ENCODE results near the gene UBALD1.

The UBALD1 gene

GRCh38 chr16:4634768-4635167 is 20.1 kb upstream of the UBALD1 start:
- H3K4me1 Mint-ChIP-seq, result peaks cover 10 to 21% of the 10 kb centered on the region in 2 donors

GRCh38 chr16:4633910-4634635 is 19.4 kb upstream of the UBALD1 start:
- Mint-ChIP-seq H3K27ac (no peak overlapping the region), H3K27me3 (no peaks in the 10 kb centered on the region), H3K9me3 (no peaks in the 10 kb centered on the region), H3K36me3 (peaks cover 26 to 31% of the 10 kb centered on the region in 2 donors), H3K4me1 (peaks cover 9 to 19% of the 10 kb centered on the region in 2 donors), H3K4me3 (no peak overlapping the region)
- ATAC-seq (replicated peaks), result no peak
- no peak for DNase-seq

More at GRCh38 chr16:4634768-4635167, 20.1 kb upstream of the UBALD1 start:
- peaks cover 22 to 33% of the 10 kb centered on the region in 2 donors for H3K36me3 Mint-ChIP-seq
- no peaks in the 10 kb centered on the region for H3K27me3 Mint-ChIP-seq
- H3K9me3 Mint-ChIP-seq, result no peaks in the 10 kb centered on the region
- DNase-seq (no peak), ATAC-seq (replicated peaks) (no peak)
- H3K27ac Mint-ChIP-seq, result no peak overlapping the region
- no peak overlapping the region for H3K4me3 Mint-ChIP-seq

- H3K4me3 Mint-ChIP-seq, result no peak overlapping the region
- DNase-seq, result no peak
- H3K9me3 Mint-ChIP-seq, result no peaks in the 10 kb centered on the region
- no peaks in the 10 kb centered on the region for H3K27me3 Mint-ChIP-seq
- no peak overlapping the region for H3K27ac Mint-ChIP-seq
- peaks cover 26 to 36% of the 10 kb centered on the region in 2 donors for H3K36me3 Mint-ChIP-seq
- ATAC-seq (replicated peaks), result no peak
- H3K4me1 Mint-ChIP-seq, result peaks cover 14 to 31% of the 10 kb centered on the region in 2 donors
Observed at GRCh38 chr16:4631444-4631843, 16.8 kb upstream of the UBALD1 start.

DNA sequence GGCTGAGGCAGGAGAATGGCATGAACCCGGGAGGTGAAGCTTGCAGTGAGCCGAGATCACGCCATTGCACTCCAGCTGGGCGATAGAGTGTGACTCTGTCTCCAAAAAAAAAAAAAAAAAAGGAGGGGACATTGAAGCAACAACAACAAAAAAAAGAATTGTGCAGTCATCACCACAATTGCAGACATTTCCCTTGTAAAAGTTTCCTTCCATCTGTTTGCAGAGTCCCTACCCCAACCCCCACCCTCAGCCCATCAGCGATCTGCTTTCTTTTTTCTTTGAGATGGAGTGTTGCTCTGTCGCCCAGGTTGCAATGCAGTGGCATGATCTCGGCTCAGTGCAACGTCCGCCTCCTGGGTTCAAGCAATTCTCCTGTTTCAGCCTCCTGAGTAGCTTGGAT is 13.6 kb upstream of the UBALD1 start:
- ATAC-seq (replicated peaks) (no peak), DNase-seq (no peak)
- H3K27me3 Mint-ChIP-seq, result no peaks in the 10 kb centered on the region
- H3K27ac Mint-ChIP-seq, result no peak overlapping the region
- H3K4me1 Mint-ChIP-seq, result peaks cover 27 to 44% of the 10 kb centered on the region in 2 donors
- no peaks in the 10 kb centered on the region for H3K9me3 Mint-ChIP-seq
- H3K4me3 Mint-ChIP-seq, result peak overlapping the region in 1 of 2 donors; percentile 44
- H3K36me3 Mint-ChIP-seq, result peaks cover 28 to 30% of the 10 kb centered on the region in 2 donors

- Mint-ChIP-seq H3K4me3 (peak overlapping the region; percentile 97 to 99), H3K9me3 (no peaks in the 10 kb centered on the region), H3K36me3 (peaks cover 27 to 28% of the 10 kb centered on the region in 2 donors), H3K27ac (peak overlapping the region; percentile 99), H3K4me1 (peaks cover 27 to 45% of the 10 kb centered on the region in 2 donors), H3K27me3 (no peaks in the 10 kb centered on the region)
- ATAC-seq (replicated peaks) (no peak), DNase-seq (no peak)
Observed at GRCh38 chr16:4626396-4626795, 11.7 kb upstream of the UBALD1 start.

DNA sequence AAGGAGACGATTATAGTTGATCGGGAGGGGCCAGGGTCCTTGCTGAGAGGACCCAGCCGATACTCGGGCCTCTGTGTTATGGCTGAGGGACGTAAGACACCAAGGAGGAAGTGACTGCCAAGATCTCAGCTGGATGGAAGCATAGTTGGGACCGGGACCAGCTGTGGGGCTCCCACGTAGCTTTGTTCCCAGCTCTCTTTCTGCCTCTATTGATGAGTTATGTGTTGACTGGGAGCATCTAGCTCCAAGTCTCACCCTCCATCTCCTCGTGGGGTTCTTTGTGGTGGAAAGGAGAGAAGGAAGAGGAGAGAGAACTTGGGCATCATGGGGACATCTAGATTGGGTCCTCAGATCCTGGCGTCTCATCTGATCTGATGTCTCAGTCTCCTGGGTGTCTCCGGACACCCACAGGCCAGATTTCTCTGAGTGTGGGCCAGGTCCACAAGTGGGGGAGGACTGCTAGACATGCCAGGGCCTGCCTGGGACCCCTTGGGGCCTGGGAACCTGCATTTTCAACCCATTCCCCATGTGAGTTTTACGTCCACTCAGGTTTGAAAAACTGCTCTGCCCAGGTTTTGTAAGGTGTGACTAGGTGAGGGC is 11.0 kb upstream of the UBALD1 start:
- H3K9me3 Mint-ChIP-seq, result no peaks in the 10 kb centered on the region
- peak overlapping the region; percentile 99 for H3K27ac Mint-ChIP-seq
- peak overlapping the region; percentile 97 to 99 for H3K4me3 Mint-ChIP-seq
- DNase-seq, result no peak
- no peaks in the 10 kb centered on the region for H3K27me3 Mint-ChIP-seq
- ATAC-seq (replicated peaks), result no peak
- peaks cover 21 to 22% of the 10 kb centered on the region in 2 donors for H3K36me3 Mint-ChIP-seq
- peaks cover 24 to 45% of the 10 kb centered on the region in 2 donors for H3K4me1 Mint-ChIP-seq

DNA sequence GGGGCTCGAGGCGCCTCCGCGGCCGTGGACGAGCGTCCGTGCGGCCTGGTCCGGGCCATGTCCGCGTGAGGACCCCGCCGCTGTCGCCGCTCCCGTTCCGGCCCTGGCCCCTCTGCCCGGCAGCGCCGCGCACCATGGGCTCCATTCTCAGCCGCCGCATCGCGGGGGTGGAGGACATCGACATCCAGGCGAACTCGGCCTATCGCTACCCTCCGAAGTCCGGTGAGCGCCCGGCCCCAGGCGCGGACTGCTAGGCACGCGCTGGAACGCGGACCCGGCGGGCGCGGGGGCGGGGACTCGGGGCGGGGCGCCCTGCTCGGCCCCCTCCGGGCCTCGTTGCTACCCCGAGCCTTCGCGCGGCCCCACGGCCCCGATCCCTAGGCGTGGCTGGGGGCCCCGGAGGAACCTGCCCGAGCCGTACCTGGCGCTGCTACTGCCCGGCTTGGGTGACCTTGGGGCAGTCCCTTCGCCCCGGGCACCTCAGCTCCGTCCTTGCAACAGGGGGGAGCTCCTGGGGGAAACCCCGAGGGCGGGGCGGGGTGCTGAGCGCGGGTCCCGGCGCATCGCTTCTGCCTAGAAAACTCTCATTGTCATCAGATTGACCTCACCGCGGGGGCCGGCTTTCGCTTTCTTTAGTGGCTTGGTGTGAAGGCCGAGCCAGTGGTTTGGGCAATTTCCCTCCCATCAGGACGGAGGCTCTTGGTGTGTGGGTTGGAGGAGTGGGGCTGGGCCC is 10.3 kb upstream of the UBALD1 start:
- ATAC-seq (replicated peaks) (peak; percentile 75 to 77), DNase-seq (peak; percentile 89)
- Mint-ChIP-seq H3K4me1 (peaks cover 24 to 45% of the 10 kb centered on the region in 2 donors), H3K9me3 (no peaks in the 10 kb centered on the region), H3K27ac (peak overlapping the region; percentile 99), H3K36me3 (peaks cover 21 to 22% of the 10 kb centered on the region in 2 donors), H3K27me3 (no peaks in the 10 kb centered on the region), H3K4me3 (peak overlapping the region; percentile 97 to 99)

GRCh38 chr16:4624015-4624826 is 9.5 kb upstream of the UBALD1 start, which contains the start of gene MGRN1:
Gene MGRN1 (plus strand): TSS chr16:4624826. CDS start chr16:4624961, 135 bp downstream.
- Mint-ChIP-seq H3K9me3 (no peaks in the 10 kb centered on the region), H3K27me3 (no peaks in the 10 kb centered on the region), H3K4me1 (peaks cover 24 to 42% of the 10 kb centered on the region in 2 donors), H3K4me3 (peak within 1 kb of the TSS; percentile 97 to 99), H3K27ac (peak within 1 kb of the TSS; percentile 99), H3K36me3 (peaks cover 19 to 20% of the 10 kb centered on the region in 2 donors)
- DNase-seq (peak; percentile 94), ATAC-seq (replicated peaks) (peak; percentile 72 to 74)

DNA sequence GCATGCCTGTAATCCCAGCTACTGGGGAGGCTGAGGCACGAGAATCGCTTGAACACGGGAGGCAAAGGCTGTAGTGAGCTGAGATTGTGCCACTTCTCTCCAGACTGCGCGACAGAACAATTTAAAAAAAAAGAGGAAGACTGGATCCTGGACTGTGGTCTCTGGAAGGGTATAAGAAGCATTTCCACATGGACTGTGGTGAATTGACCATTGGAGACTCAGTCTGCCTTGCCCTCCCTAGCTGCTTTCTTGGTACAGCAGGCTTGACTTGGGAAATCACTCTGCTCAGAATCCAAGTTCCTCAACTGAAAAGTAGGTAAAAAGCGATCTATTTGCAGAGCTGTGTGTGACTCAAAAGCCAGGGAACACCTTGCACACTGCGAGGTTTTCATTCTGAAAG is 8.9 kb upstream of the UBALD1 start:
- Mint-ChIP-seq H3K9me3 (no peaks in the 10 kb centered on the region), H3K27me3 (no peaks in the 10 kb centered on the region), H3K27ac (peak overlapping the region; percentile 47), H3K36me3 (peaks cover 14 to 15% of the 10 kb centered on the region in 2 donors), H3K4me3 (peak overlapping the region; percentile 41 to 51), H3K4me1 (peaks cover 21 to 36% of the 10 kb centered on the region in 2 donors)
- no peak for DNase-seq
- ATAC-seq (replicated peaks), result no peak

DNA sequence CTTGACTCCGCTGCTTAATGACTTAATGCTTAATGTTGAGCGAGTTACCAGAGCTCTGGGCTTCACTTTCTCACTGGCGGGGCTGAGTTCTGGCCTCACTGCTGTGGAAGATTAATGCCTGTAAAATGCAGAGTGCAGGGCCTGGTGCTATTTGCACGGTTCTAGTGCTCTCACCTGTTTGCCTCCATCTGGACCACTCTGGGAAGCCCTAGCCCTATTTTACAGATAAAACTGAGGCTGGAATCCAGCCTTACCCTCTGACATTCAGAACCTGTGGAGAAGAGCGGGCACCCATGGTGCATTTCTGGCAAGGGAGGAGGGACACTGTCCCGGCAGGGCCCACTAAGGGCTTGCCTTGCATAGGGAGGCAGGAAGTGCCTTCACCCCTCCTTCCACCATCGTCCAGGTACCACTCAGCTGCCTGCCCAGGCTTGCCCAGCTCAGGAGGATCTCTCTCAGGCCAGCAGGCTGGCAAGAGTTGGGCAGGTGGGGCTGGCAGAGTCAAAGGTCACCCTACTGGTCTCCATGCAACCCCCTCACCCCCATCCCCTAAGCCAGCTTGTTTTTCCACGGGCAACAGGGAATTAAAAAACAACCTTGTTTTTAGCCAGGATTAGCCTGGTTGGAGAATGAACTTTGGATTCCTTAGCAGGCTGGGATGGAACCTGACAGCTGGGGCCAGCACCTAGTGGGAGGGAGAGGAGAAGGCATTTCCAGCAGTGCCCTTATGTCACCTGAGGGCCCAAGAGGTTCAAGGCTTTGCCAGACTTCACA is 4.1 kb upstream of the UBALD1 start:
- Mint-ChIP-seq H3K9me3 (peaks cover 0 to 1% of the 10 kb centered on the region in 2 donors), H3K27me3 (no peaks in the 10 kb centered on the region), H3K4me3 (no peak overlapping the region), H3K4me1 (peaks cover 14 to 31% of the 10 kb centered on the region in 2 donors), H3K36me3 (peaks cover 1 to 4% of the 10 kb centered on the region in 2 donors), H3K27ac (no peak overlapping the region)
- no peak for DNase-seq
- ATAC-seq (replicated peaks), result no peak

GRCh38 chr16:4617880-4618279 is 3.2 kb upstream of the UBALD1 start:
- ATAC-seq (replicated peaks), result no peak
- H3K36me3 Mint-ChIP-seq, result peaks cover 1 to 4% of the 10 kb centered on the region in 2 donors
- no peak for DNase-seq
- peaks cover 0 to 1% of the 10 kb centered on the region in 2 donors for H3K9me3 Mint-ChIP-seq
- H3K4me3 Mint-ChIP-seq, result no peak overlapping the region
- no peaks in the 10 kb centered on the region for H3K27me3 Mint-ChIP-seq
- no peak overlapping the region for H3K27ac Mint-ChIP-seq
- peaks cover 18 to 28% of the 10 kb centered on the region in 2 donors for H3K4me1 Mint-ChIP-seq

DNA sequence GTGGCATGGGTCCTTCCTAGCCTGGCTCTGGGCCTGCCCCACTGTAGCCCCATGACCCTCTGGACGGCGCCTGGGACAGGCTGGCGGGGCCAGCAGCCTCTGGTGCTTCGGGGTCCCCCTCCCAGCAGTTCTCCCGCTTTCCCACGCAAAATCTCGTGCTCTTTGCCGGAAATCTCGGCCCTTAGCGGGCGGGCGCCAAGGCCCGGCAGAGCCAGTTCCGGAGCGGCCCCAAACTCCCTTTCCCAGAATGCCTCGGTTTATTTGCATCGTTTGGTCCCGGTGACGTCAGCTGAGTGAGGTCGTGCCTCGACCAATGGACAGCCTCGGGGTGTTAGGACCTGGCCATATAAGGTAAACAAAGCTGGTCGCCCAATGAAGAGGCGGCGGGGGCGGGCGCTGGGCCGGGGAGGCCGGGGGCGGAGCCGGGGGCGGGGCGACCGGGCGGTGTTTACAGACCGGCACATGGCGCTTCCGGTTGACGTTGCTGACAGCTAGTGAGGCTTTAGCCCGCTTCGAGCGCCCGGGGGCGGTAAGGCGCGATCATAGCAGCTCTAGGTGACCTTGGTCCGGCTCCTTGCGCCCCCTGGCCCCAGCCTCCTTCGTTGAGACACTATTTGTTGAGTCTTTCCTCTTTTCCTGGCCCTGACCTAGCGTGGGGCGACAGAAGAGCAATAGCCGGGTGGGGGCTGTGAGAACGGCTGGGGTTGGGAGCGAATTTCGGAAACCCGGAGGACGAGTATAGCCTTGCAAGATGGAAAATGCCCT is 1.5 kb upstream of the UBALD1 start:
- Mint-ChIP-seq H3K4me1 (peaks cover 21 to 38% of the 10 kb centered on the region in 2 donors), H3K36me3 (peaks cover 1 to 4% of the 10 kb centered on the region in 2 donors), H3K27ac (peak overlapping the region; percentile 100), H3K4me3 (peak overlapping the region; percentile 94 to 96), H3K27me3 (no peaks in the 10 kb centered on the region), H3K9me3 (peaks cover 0 to 1% of the 10 kb centered on the region in 2 donors)
- ATAC-seq (replicated peaks) (peak; percentile 83 to 86), DNase-seq (peak; percentile 99)
